Parathyroid adenoma (tissue), 2 donors: ENCODE measurements around the gene CALCR.

Experiments used
- H2AFZ ChIP-seq: fragments of 300-600 bp; sonication (generic); one replicate; pipeline ENCODE4 v1.7.0; 2017; ENCODE audit warnings: antibody characterized with exemption, mild to moderate bottlenecking
- H3K27ac ChIP-seq: fragments of 300-600 bp; sonication (generic); one replicate; pipeline ENCODE4 v1.7.0; 2017
- H3K27me3 ChIP-seq: fragments of 300-600 bp; sonication (generic); one replicate; pipeline ENCODE4 v1.7.0; 2017; ENCODE audit warnings: low read length; ENCODE audit not compliant: control insufficient read depth, insufficient read depth
- H3K36me3 ChIP-seq: fragments of 300-600 bp; sonication (generic); one replicate; pipeline ENCODE4 v1.7.0; 2017; ENCODE audit warnings: low read length; ENCODE audit not compliant: control insufficient read depth, insufficient read depth
- H3K4me1 ChIP-seq: fragments of 300-600 bp; sonication (generic); one replicate; pipeline ENCODE4 v1.7.0; 2017; ENCODE audit warnings: control low read depth
- H3K4me2 ChIP-seq: fragments of 300-600 bp; sonication (generic); one replicate; pipeline ENCODE4 v1.7.0; 2017; ENCODE audit warnings: low read length
- H3K4me3 ChIP-seq: fragments of 300-600 bp; sonication (generic); one replicate; pipeline ENCODE4 v1.7.0; 2017; ENCODE audit warnings: low read depth, low read length
- H3K79me2 ChIP-seq: fragments of 300-600 bp; sonication (generic); one replicate; pipeline ENCODE4 v1.7.0; 2017; ENCODE audit warnings: control low read depth
- H3K9ac ChIP-seq: fragments of 300-600 bp; sonication (generic); one replicate; pipeline ENCODE4 v1.7.0; 2017; ENCODE audit warnings: mild to moderate bottlenecking
- H3K9me3 ChIP-seq: fragments of 300-600 bp; sonication (generic); one replicate; pipeline ENCODE4 v1.7.0; 2017; ENCODE audit warnings: low read length; ENCODE audit not compliant: control insufficient read depth
- CTCF ChIP-seq: fragments of 300-600 bp; sonication (generic); IDR thresholded peaks from one replicate; pipeline ENCODE4 v1.7.0; 2017; ENCODE audit warnings: antibody characterized with exemption, mild to moderate bottlenecking
- donor health status: primary hyperparathyroidism.

The CALCR gene

GRCh38 chr7:93448176-93448575, 126.3 kb downstream of the CALCR start:
- no peaks in the 10 kb centered on the region for H3K36me3 ChIP-seq
- no peaks in the 10 kb centered on the region for H3K4me1 ChIP-seq
- H3K27ac ChIP-seq, result no peak overlapping the region
- H3K9me3 ChIP-seq, result no peaks in the 10 kb centered on the region
- no peaks in the 10 kb centered on the region for H3K27me3 ChIP-seq
- no peaks in the 10 kb centered on the region for H3K79me2 ChIP-seq
- H3K4me3 ChIP-seq, result no peak overlapping the region
- no peak for TF ChIP-seq CTCF
- H2AFZ ChIP-seq, result no peak overlapping the region
- H3K4me2 ChIP-seq, result no peak overlapping the region
- H3K9ac ChIP-seq, result no peak overlapping the region

- Histone ChIP-seq H3K79me2 (no peaks in the 10 kb centered on the region), H3K9ac (no peak overlapping the region), H3K36me3 (no peaks in the 10 kb centered on the region), H3K4me2 (no peak overlapping the region), H3K4me1 (no peaks in the 10 kb centered on the region), H3K27ac (no peak overlapping the region), H2AFZ (no peak overlapping the region), H3K27me3 (no peaks in the 10 kb centered on the region), H3K9me3 (no peaks in the 10 kb centered on the region), H3K4me3 (no peak overlapping the region)
- TF ChIP-seq CTCF, result no peak
Measured at GRCh38 chr7:93447509-93447908, 127.0 kb downstream of the CALCR start.

GRCh38 chr7:93442478-93443224, 131.9 kb downstream of the CALCR start:
- Histone ChIP-seq H3K9ac (no peak overlapping the region), H3K4me1 (no peaks in the 10 kb centered on the region), H3K4me2 (no peak overlapping the region), H3K4me3 (no peak overlapping the region), H3K27ac (no peak overlapping the region), H3K9me3 (no peaks in the 10 kb centered on the region), H3K36me3 (no peaks in the 10 kb centered on the region), H3K79me2 (no peaks in the 10 kb centered on the region), H3K27me3 (no peaks in the 10 kb centered on the region), H2AFZ (no peak overlapping the region)
- TF ChIP-seq CTCF, result peak; percentile 35

GRCh38 chr7:93435791-93436190, 138.7 kb downstream of the CALCR start:
- Histone ChIP-seq H3K9ac (no peak overlapping the region), H3K36me3 (no peaks in the 10 kb centered on the region), H3K4me3 (no peak overlapping the region), H3K79me2 (no peaks in the 10 kb centered on the region), H3K9me3 (no peaks in the 10 kb centered on the region), H3K4me2 (no peak overlapping the region), H3K27ac (no peak overlapping the region), H3K4me1 (no peaks in the 10 kb centered on the region), H2AFZ (no peak overlapping the region), H3K27me3 (no peaks in the 10 kb centered on the region)
- TF ChIP-seq CTCF, result no peak

GRCh38 chr7:93432130-93432529, 142.4 kb downstream of the CALCR start:
- H3K9me3 ChIP-seq, result no peaks in the 10 kb centered on the region
- no peaks in the 10 kb centered on the region for H3K79me2 ChIP-seq
- no peaks in the 10 kb centered on the region for H3K4me1 ChIP-seq
- no peak for TF ChIP-seq CTCF
- no peak overlapping the region for H3K4me3 ChIP-seq
- H3K27me3 ChIP-seq, result no peaks in the 10 kb centered on the region
- H3K9ac ChIP-seq, result no peak overlapping the region
- H3K27ac ChIP-seq, result no peak overlapping the region
- no peaks in the 10 kb centered on the region for H3K36me3 ChIP-seq
- no peak overlapping the region for H3K4me2 ChIP-seq
- H2AFZ ChIP-seq, result no peak overlapping the region
